Astrocyte (in vitro differentiated cells and primary cell): Measurements from ENCODE around the gene UVRAG. TPM values are rescaled to one million over a fixed set of nuclear protein-coding genes. Genes with fewer than 3 reads are reported as not detected.

Experiments used
- DNase-seq: peaks from one replicate; pipeline ENCODE4 v3.0.0-alpha.2; 2010; ENCODE audit warnings: low read depth
- FAIRE-seq: peaks from 2 replicates; lab custom pipeline; 2011; peaks lifted over from hg19 to GRCh38; lab: Jason Lieb, UNC
- H2AFZ ChIP-seq: 2 replicates; pipeline ENCODE4 v1.6.0; 2012; ENCODE audit warnings: low read depth, low read length, inconsistent platforms
- H3K27ac ChIP-seq: 2 replicates; pipeline ENCODE4 v1.5.1; 2011; ENCODE audit warnings: low read depth, low read length, inconsistent platforms
- H3K27me3 ChIP-seq: 2 replicates; pipeline ENCODE4 v1.6.0; 2011; ENCODE audit warnings: low read length, inconsistent platforms; ENCODE audit not compliant: insufficient read depth
- H3K36me3 ChIP-seq: 2 replicates; pipeline ENCODE4 v1.5.1; 2011; ENCODE audit warnings: low read length, inconsistent platforms; ENCODE audit not compliant: insufficient read depth
- H3K4me1 ChIP-seq: 2 replicates; pipeline ENCODE4 v1.5.1; 2011; ENCODE audit warnings: low read length, inconsistent platforms; ENCODE audit not compliant: insufficient read depth
- H3K4me2 ChIP-seq: 2 replicates; pipeline ENCODE4 v1.6.0; 2012; ENCODE audit warnings: low read length, inconsistent platforms
- H3K4me3 ChIP-seq: 2 replicates; pipeline ENCODE4 v1.5.1; 2011; ENCODE audit warnings: low read depth, mild to moderate bottlenecking, low read length, inconsistent platforms; ENCODE audit not compliant: insufficient read depth
- H3K79me2 ChIP-seq: 2 replicates; pipeline ENCODE4 v1.6.0; 2012; ENCODE audit warnings: mild to moderate bottlenecking, low read length, inconsistent platforms; ENCODE audit not compliant: insufficient read depth
- H3K9ac ChIP-seq: 2 replicates; pipeline ENCODE4 v1.6.0; 2012; ENCODE audit warnings: mild to moderate bottlenecking, low read length, inconsistent platforms
- H3K9me3 ChIP-seq: 2 replicates; pipeline ENCODE4 v1.5.1; 2012; ENCODE audit warnings: low read depth, mild to moderate bottlenecking, low read length, inconsistent platforms; ENCODE audit not compliant: insufficient read depth
- H4K20me1 ChIP-seq: 2 replicates; pipeline ENCODE4 v1.6.0; 2012; ENCODE audit warnings: low read length, inconsistent platforms; ENCODE audit not compliant: insufficient read depth
- H3K27ac Mint-ChIP-seq: one replicate; pipeline ENCODE4 v1.8.0; 2021; ENCODE audit warnings: mild to moderate bottlenecking, mixed read lengths; ENCODE audit not compliant: unreplicated experiment
- H3K27me3 Mint-ChIP-seq: one replicate; pipeline ENCODE4 v1.8.0; 2021; ENCODE audit warnings: low read depth, mixed read lengths; ENCODE audit not compliant: unreplicated experiment
- H3K36me3 Mint-ChIP-seq: one replicate; pipeline ENCODE4 v1.8.0; 2021; ENCODE audit warnings: low read depth, mixed read lengths; ENCODE audit not compliant: unreplicated experiment
- H3K4me1 Mint-ChIP-seq: one replicate; pipeline ENCODE4 v1.8.0; 2021; ENCODE audit warnings: low read depth, mixed read lengths; ENCODE audit not compliant: unreplicated experiment
- H3K4me3 Mint-ChIP-seq: one replicate; pipeline ENCODE4 v1.8.0; 2021; ENCODE audit warnings: mild to moderate bottlenecking, moderate library complexity, mixed read lengths; ENCODE audit not compliant: unreplicated experiment
- H3K9me3 Mint-ChIP-seq: one replicate; pipeline ENCODE4 v1.8.0; 2021; ENCODE audit warnings: mild to moderate bottlenecking, mixed read lengths; ENCODE audit not compliant: unreplicated experiment
- CTCF ChIP-seq: IDR thresholded peaks from 2 replicates; pipeline ENCODE4 v1.5.1; 2011; ENCODE audit warnings: low read depth, mild to moderate bottlenecking, inconsistent platforms, low read length, moderate library complexity; ENCODE audit not compliant: insufficient read depth
- EZH2 ChIP-seq: IDR thresholded peaks from 2 replicates; pipeline ENCODE4 v1.6.1; 2012; ENCODE audit warnings: mild to moderate bottlenecking, low read length, inconsistent platforms; ENCODE audit not compliant: insufficient read depth
- total RNA-seq: library from RNA; stranded (reverse); gene quantifications from 2 replicates; pipeline ENCODE4 v1.2.1, GENCODE V29; 2021

The UVRAG gene
- total RNA-seq, 1 donor from 2014 or later: 15.3 TPM

DNA sequence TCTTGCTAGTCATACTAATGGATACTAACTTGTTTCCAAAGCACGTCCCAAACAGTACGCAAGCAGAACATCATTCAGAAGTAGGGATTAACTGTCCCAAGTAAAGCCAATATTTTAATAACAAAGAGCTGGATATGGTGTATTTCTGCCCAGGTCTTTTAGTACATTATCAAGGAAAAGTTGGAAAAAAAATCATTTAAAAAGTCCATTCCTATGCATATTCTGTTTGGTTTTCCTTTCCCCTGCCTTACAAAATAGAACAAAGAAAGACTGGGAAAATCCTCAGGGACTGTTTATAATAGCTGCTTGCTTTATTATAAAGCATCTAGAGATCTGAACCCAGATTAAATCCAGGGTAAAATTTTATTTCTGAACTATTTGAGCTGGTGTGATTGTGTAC lies 83.9 kb downstream of the UVRAG start:
- H3K27me3 ChIP-seq: no peaks in the 10 kb centered on the region
- no peak overlapping the region for H3K4me2 ChIP-seq
- no peak overlapping the region for H3K4me3 Mint-ChIP-seq
- no peaks in the 10 kb centered on the region for H3K4me1 ChIP-seq
- no peak overlapping the region for H3K27ac ChIP-seq
- no peak overlapping the region for H2AFZ ChIP-seq
- H3K36me3 Mint-ChIP-seq: no peaks in the 10 kb centered on the region
- peaks cover 8% of the 10 kb centered on the region for H4K20me1 ChIP-seq
- H3K27me3 Mint-ChIP-seq: no peaks in the 10 kb centered on the region
- DNase-seq (no peak), FAIRE-seq (no peak)
- TF ChIP-seq CTCF: no peak
- TF ChIP-seq EZH2: no peak
- H3K27ac Mint-ChIP-seq: no peak overlapping the region
- H3K9me3 Mint-ChIP-seq: no peaks in the 10 kb centered on the region
- peaks cover 11% of the 10 kb centered on the region for H3K4me1 Mint-ChIP-seq
- H3K4me3 ChIP-seq: no peak overlapping the region
- H3K9ac ChIP-seq: no peak overlapping the region
- no peaks in the 10 kb centered on the region for H3K36me3 ChIP-seq
- H3K9me3 ChIP-seq: no peaks in the 10 kb centered on the region
- H3K79me2 ChIP-seq: no peaks in the 10 kb centered on the region

DNA sequence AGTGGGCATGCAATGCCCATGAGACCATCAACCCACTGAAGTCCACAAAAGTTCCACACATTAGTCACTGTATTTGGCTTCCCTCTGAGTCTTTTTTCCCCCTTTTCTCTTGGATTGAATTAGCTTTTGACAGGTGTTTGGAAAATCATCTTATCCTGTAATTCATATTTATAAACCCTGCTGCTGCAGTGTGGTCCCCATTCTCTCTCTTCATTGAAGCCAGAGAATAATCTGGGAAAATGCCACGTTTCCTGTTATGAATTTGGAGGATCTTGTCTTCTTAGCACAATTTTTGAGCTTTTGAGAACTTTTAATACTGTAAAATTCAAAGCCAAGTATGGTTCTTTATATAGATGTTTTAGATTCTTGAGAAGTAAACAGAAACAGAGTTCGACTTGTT lies 84.8 kb downstream of the UVRAG start:
- Histone ChIP-seq H3K27me3 (no peaks in the 10 kb centered on the region), H3K36me3 (no peaks in the 10 kb centered on the region), H3K9me3 (no peaks in the 10 kb centered on the region), H3K27ac (no peak overlapping the region), H3K4me2 (no peak overlapping the region), H2AFZ (no peak overlapping the region), H3K79me2 (no peaks in the 10 kb centered on the region), H4K20me1 (peaks cover 8% of the 10 kb centered on the region), H3K4me1 (no peaks in the 10 kb centered on the region), H3K9ac (no peak overlapping the region), H3K4me3 (no peak overlapping the region)
- TF ChIP-seq CTCF (no peak), EZH2 (no peak)
- Mint-ChIP-seq H3K36me3 (no peaks in the 10 kb centered on the region), H3K27ac (no peak overlapping the region), H3K4me3 (no peak overlapping the region), H3K4me1 (peaks cover 11% of the 10 kb centered on the region), H3K27me3 (no peaks in the 10 kb centered on the region), H3K9me3 (no peaks in the 10 kb centered on the region)
- DNase-seq (no peak), FAIRE-seq (no peak)

- DNase-seq: no peak
- no peak for TF ChIP-seq CTCF
- TF ChIP-seq EZH2: no peak
- Histone ChIP-seq H3K9ac (no peak overlapping the region), H4K20me1 (peaks cover 8% of the 10 kb centered on the region), H3K27me3 (no peaks in the 10 kb centered on the region), H3K4me3 (no peak overlapping the region), H3K36me3 (no peaks in the 10 kb centered on the region), H2AFZ (no peak overlapping the region), H3K4me2 (no peak overlapping the region), H3K9me3 (no peaks in the 10 kb centered on the region), H3K27ac (no peak overlapping the region), H3K4me1 (no peaks in the 10 kb centered on the region), H3K79me2 (no peaks in the 10 kb centered on the region)
- FAIRE-seq: no peak
- no peak overlapping the region for H3K4me3 Mint-ChIP-seq
- H3K27ac Mint-ChIP-seq: no peak overlapping the region
- H3K27me3 Mint-ChIP-seq: no peaks in the 10 kb centered on the region
- no peaks in the 10 kb centered on the region for H3K36me3 Mint-ChIP-seq
- peaks cover 11% of the 10 kb centered on the region for H3K4me1 Mint-ChIP-seq
- no peaks in the 10 kb centered on the region for H3K9me3 Mint-ChIP-seq
Measured at GRCh38 chr11:75900848-75901247, 85.8 kb downstream of the UVRAG start.
